Skeletal muscle tissue (tissue), 4 donors: ENCODE results near the gene INCA1. TPM values are rescaled to one million over a fixed set of nuclear protein-coding genes. Genes with fewer than 3 reads are reported as not detected.
A peak's percentile ranks its signal among the peaks of the same experiment; 100 is the strongest.

ENCODE experiments used
- H3K27ac ChIP-seq: one replicate; pipeline ENCODE4 v1.7.0; 2013; ENCODE audit warnings: mild to moderate bottlenecking, low read depth, low read length, inconsistent platforms
- H3K27me3 ChIP-seq, 3 donors: one replicate each; pipeline ENCODE4 v1.7.0; 2013; ENCODE audit warnings: low read length in 3 of 3; ENCODE audit not compliant: control insufficient read depth in 3 of 3, insufficient read depth in 3 of 3
- H3K36me3 ChIP-seq, 3 donors: one replicate each; pipeline ENCODE4 v1.7.0; 2013; ENCODE audit warnings: low read length in 3 of 3; ENCODE audit not compliant: control insufficient read depth in 3 of 3, insufficient read depth in 3 of 3
- H3K4me1 ChIP-seq, 3 donors: one replicate each; pipeline ENCODE4 v1.7.0; 2013; ENCODE audit warnings: low read length in 3 of 3, mild to moderate bottlenecking in 3 of 3; ENCODE audit not compliant: control insufficient read depth in 3 of 3, insufficient read depth in 3 of 3
- H3K4me3 ChIP-seq, 3 donors: one replicate each; pipeline ENCODE4 v1.7.0; 2013; ENCODE audit warnings: low read length in 3 of 3
- H3K9ac ChIP-seq, 3 donors: one replicate each; pipeline ENCODE4 v1.7.0; 2013; ENCODE audit warnings: low read length in 3 of 3, mild to moderate bottlenecking in 3 of 3, moderate library complexity in 2 of 3, low read depth in 1 of 3
- H3K9me3 ChIP-seq, 3 donors: one replicate each; pipeline ENCODE4 v1.7.0; 2013; ENCODE audit warnings: low read length in 3 of 3; ENCODE audit not compliant: control insufficient read depth in 3 of 3
- total RNA-seq: library from RNA; depleted of rRNA; stranded (reverse); fragments of >200 nt; gene quantifications from one replicate; pipeline ENCODE4 v1.2.3, GENCODE V29; 2014
- donor health status: Osteomylitis.

Gene INCA1
- total RNA-seq, 1 donor from 2014 or later, result not detected

- peak overlapping the region; percentile 86 to 97 (median 87) for H3K4me3 ChIP-seq
- peak overlapping the region; percentile 87 for H3K27ac ChIP-seq
- no peaks in the 10 kb centered on the region for H3K27me3 ChIP-seq
- peaks cover 39 to 52% (median 42%) of the 10 kb centered on the region in 3 donors for H3K4me1 ChIP-seq
- H3K9me3 ChIP-seq, result no peaks in the 10 kb centered on the region
- peaks cover 15 to 25% (median 16%) of the 10 kb centered on the region in 3 donors for H3K36me3 ChIP-seq
- peak overlapping the region; percentile 87 to 98 (median 97) for H3K9ac ChIP-seq
Observed at GRCh38 chr17:4966844-4967538, 30.3 kb downstream of the INCA1 start.

DNA sequence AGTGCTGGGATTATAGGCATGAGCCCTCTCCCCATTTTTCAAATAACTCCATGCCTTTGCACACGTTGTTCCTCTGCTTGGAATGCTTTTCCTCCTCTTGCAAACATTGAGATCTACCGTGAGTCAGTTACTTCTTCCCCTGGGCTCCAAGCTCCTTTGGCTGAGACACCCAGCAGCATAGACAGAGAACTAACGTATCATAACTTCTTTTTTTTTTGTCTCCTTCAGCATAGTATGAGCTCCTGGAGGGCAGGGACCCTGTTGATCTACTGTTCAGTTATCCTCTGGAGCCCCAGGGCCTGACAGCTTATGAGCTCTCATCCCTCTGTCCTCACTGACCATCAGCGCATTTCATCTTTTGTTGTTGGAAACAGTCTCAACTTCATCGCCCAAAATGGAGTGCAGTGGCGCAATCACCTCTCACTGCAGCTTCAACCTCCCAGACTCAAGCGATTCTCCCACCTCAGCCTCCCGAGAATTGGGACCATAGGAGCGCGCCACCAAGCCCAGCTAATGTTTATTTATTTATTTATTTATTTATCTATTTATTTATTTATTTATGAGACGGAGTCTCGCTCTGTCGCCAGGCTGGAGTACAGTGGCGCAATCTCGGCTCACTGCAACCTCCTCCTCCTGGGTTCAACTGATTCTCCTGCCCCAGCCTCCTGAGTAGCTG, 31.9 kb downstream of the INCA1 start:
- H3K27ac ChIP-seq, result no peak overlapping the region
- H3K36me3 ChIP-seq, result peaks cover 17 to 20% (median 20%) of the 10 kb centered on the region in 3 donors
- H3K4me3 ChIP-seq, result no peak overlapping the region

GRCh38 chr17:4960279-4960922, 36.9 kb downstream of the INCA1 start:
- Histone ChIP-seq H3K27me3 (no peaks in the 10 kb centered on the region), H3K4me1 (peaks cover 17 to 42% (median 28%) of the 10 kb centered on the region in 3 donors), H3K27ac (no peak overlapping the region), H3K4me3 (no peak overlapping the region), H3K9me3 (no peaks in the 10 kb centered on the region), H3K36me3 (peaks cover 30 to 41% (median 34%) of the 10 kb centered on the region in 3 donors), H3K9ac (peak overlapping the region in 1 of 3 donors; percentile 23)

More for the DNA sequence above, 31.9 kb downstream of the INCA1 start:
- no peaks in the 10 kb centered on the region for H3K27me3 ChIP-seq
- H3K9me3 ChIP-seq, result no peaks in the 10 kb centered on the region
- peaks cover 31 to 42% (median 33%) of the 10 kb centered on the region in 3 donors for H3K4me1 ChIP-seq
- H3K9ac ChIP-seq, result no peak overlapping the region

DNA sequence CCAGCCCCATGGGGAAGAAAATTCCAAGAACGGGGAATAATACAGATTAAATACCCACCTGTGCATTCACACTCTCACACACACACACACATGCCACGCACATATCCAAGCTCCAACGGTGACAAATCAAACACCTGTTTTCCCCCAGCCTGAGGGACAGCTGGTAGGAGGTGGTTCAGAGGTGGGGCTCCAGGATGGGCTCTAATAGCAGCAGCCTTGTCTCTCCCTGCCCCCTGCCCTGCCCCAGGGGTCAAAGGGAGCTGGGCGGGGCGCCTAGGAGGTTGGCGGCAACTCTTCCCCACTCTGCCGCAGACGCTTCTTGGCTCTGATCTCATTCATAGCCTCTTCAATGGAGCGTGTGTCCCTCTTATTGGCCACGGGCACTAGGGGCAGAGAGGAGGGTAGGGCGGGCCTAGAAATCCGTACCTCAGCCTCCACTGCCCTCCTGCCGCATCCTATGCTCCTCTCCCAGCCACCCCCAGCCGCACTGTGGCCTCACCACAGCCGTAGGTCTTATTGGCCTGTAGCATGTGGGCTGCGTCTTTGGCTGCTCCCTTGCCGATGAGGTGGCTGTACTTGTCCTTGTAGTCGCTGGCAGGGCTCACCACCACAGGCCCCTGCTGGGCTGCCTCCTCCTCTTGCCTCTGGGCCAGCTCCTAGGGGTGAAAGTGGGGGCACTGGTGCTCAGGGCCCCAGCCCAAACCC, 37.9 kb downstream of the INCA1 start:
- peaks cover 36 to 44% (median 41%) of the 10 kb centered on the region in 3 donors for H3K36me3 ChIP-seq
- no peaks in the 10 kb centered on the region for H3K9me3 ChIP-seq
- H3K4me3 ChIP-seq, result no peak overlapping the region
- no peaks in the 10 kb centered on the region for H3K27me3 ChIP-seq
- peaks cover 23 to 46% (median 33%) of the 10 kb centered on the region in 3 donors for H3K4me1 ChIP-seq
- H3K9ac ChIP-seq, result peak overlapping the region in 2 of 3 donors; percentile 23 to 50
- H3K27ac ChIP-seq, result peak overlapping the region; percentile 64

DNA sequence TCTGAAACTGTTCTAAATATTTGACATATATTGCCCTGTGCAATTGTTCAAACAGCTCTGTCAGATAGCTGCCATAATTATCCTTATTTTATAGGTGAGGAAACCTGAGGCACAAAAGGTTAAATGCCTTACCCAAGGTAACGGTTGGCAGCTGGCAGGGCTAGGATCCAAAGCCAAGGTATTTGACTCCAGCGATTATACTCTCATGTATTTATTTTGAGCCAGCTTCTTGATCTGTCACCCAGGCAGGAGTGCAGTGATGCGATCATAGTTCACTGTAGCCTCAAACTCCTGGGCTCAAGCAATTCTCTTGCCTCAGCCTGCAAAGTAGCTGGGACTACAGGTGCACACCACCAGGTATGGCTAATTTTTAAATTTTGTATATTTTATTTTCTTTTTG, 39.2 kb downstream of the INCA1 start:
- H3K4me3 ChIP-seq, result no peak overlapping the region
- no peaks in the 10 kb centered on the region for H3K9me3 ChIP-seq
- no peak overlapping the region for H3K27ac ChIP-seq
- peaks cover 36 to 57% (median 45%) of the 10 kb centered on the region in 3 donors for H3K4me1 ChIP-seq
- H3K36me3 ChIP-seq, result peaks cover 49 to 55% (median 50%) of the 10 kb centered on the region in 3 donors
- no peaks in the 10 kb centered on the region for H3K27me3 ChIP-seq
- H3K9ac ChIP-seq, result peak overlapping the region in 1 of 3 donors; percentile 25

GRCh38 chr17:4956493-4957061, 40.7 kb downstream of the INCA1 start:
- peaks cover 52 to 63% (median 62%) of the 10 kb centered on the region in 3 donors for H3K36me3 ChIP-seq
- peak overlapping the region; percentile 23 to 70 (median 54) for H3K4me3 ChIP-seq
- H3K27me3 ChIP-seq, result no peaks in the 10 kb centered on the region
- H3K27ac ChIP-seq, result peak overlapping the region; percentile 54
- no peaks in the 10 kb centered on the region for H3K9me3 ChIP-seq
- H3K9ac ChIP-seq, result peak overlapping the region in 2 of 3 donors; percentile 38 to 73
- peaks cover 40 to 63% (median 45%) of the 10 kb centered on the region in 3 donors for H3K4me1 ChIP-seq

- Histone ChIP-seq H3K27me3 (no peaks in the 10 kb centered on the region), H3K9ac (peak overlapping the region; percentile 53 to 73 (median 61)), H3K9me3 (no peaks in the 10 kb centered on the region), H3K4me3 (peak overlapping the region; percentile 51 to 70 (median 56)), H3K4me1 (peaks cover 45 to 78% (median 52%) of the 10 kb centered on the region in 3 donors), H3K27ac (no peak overlapping the region), H3K36me3 (peaks cover 42 to 58% (median 53%) of the 10 kb centered on the region in 3 donors)
Observed at GRCh38 chr17:4955091-4955490, 42.2 kb downstream of the INCA1 start.

DNA sequence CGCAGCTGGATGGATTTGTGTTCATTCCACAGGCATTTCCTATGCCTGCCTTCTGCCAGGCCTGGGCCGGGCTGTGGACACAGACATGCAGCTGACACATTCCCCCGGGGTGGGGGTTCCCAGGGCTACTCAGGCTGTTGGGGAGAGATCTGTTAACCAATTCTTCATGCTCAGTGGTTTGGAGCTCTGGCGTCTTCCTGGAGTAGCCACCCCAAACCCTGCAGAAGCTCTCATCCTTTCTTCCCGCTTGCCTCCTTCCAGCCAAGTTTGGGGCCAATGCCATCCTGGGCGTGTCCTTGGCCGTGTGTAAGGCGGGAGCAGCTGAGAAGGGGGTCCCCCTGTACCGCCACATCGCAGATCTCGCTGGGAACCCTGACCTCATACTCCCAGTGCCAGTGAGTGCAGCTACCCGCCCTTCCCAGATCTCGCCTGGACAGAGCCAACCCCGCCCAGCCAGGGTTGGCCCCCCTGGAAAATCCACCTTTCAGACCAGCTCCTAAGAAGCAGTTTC, 43.8 kb downstream of the INCA1 start:
- Histone ChIP-seq H3K9me3 (no peaks in the 10 kb centered on the region), H3K27me3 (no peaks in the 10 kb centered on the region), H3K27ac (peak overlapping the region; percentile 65), H3K36me3 (peaks cover 36 to 48% (median 44%) of the 10 kb centered on the region in 3 donors), H3K4me3 (peak overlapping the region; percentile 81 to 86 (median 85)), H3K4me1 (peaks cover 45 to 67% (median 46%) of the 10 kb centered on the region in 3 donors), H3K9ac (peak overlapping the region; percentile 84 to 99 (median 89))

- Histone ChIP-seq H3K27ac (peak overlapping the region; percentile 98), H3K4me1 (peaks cover 41 to 64% (median 49%) of the 10 kb centered on the region in 3 donors), H3K9ac (peak overlapping the region; percentile 89 to 99 (median 97)), H3K9me3 (no peaks in the 10 kb centered on the region), H3K36me3 (peaks cover 32 to 40% (median 36%) of the 10 kb centered on the region in 3 donors), H3K27me3 (no peaks in the 10 kb centered on the region), H3K4me3 (peak overlapping the region; percentile 81 to 86 (median 85))
Observed at GRCh38 chr17:4951486-4951885, 45.8 kb downstream of the INCA1 start.
